ENCODE results near the gene SIRPA. TPM values are rescaled to one million over a fixed set of nuclear protein-coding genes. Genes with fewer than 3 reads are reported as not detected.

SIRPA gene
- polyA plus RNA-seq (2013, experiment 1 of 4), result 16.5 TPM
- polyA plus RNA-seq (2013, experiment 2 of 4), result 16.2 TPM
- polyA plus RNA-seq (2013, experiment 3 of 4), result 11.1 TPM
- polyA plus RNA-seq (2013, experiment 4 of 4), result 12.8 TPM

GRCh38 chr20:1894951-1895673, at the start of gene SIRPA:
TSS of gene SIRPA (plus strand) at chr20:1895407. CDS start at chr20:1895448, 41 bp downstream.
- H3K27me3 ChIP-seq (ENCODE audit: control insufficient read depth, insufficient read depth, low read length, poor library complexity, severe bottlenecking), result peaks cover 34% of the 10 kb centered on the region
- H3K4me1 ChIP-seq (ENCODE audit: control insufficient read depth, insufficient read depth, low read length), result peaks cover 22% of the 10 kb centered on the region
- H3K4me3 ChIP-seq (ENCODE audit: insufficient read depth, low read depth, low read length), result peak within 1 kb of the TSS; percentile 58
- 0% methylated on average over 70 to 74 of the region's 74 CpGs for WGBS, 2 experiments
- H3K36me3 ChIP-seq (ENCODE audit: control insufficient read depth, insufficient read depth, low read length), result no peaks in the 10 kb centered on the region
- H3K9me3 ChIP-seq (ENCODE audit: control insufficient read depth, low read length), result no peaks in the 10 kb centered on the region
- no peak within 1 kb of the TSS for H3K27ac ChIP-seq (ENCODE audit: insufficient read depth, low read depth, low read length, poor library complexity, severe bottlenecking)

DNA sequence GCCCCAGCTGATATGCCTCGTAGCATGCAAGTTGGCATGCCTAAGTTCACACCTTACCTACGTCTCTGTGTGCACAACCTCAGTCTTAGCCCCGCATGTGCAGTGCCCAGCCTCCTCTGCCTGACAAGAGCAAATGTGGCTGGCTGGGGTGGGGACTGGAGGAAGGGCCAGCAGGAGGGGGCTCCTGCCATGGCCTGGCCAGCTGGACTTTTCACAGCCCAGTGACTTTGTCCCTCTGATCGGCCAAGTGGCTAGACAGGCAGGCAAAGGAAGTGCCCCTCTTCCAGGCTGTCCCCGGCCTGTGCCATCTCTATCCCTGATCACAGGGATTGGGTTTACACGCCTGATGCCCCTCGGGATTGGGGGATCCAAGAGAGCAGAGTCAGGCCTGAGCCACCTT, 49.5 kb upstream of the SIRPA start:
- H3K27me3 ChIP-seq (ENCODE audit: control insufficient read depth, insufficient read depth, low read length, poor library complexity, severe bottlenecking), result no peaks in the 10 kb centered on the region
- H3K4me1 ChIP-seq (ENCODE audit: control insufficient read depth, insufficient read depth, low read length), result no peaks in the 10 kb centered on the region
- 89 to 94% methylated on average over 7 of the region's 7 CpGs for WGBS, 2 experiments
- no peak overlapping the region for H3K4me3 ChIP-seq (ENCODE audit: insufficient read depth, low read depth, low read length)
- H3K9me3 ChIP-seq (ENCODE audit: control insufficient read depth, low read length), result no peaks in the 10 kb centered on the region
- no peaks in the 10 kb centered on the region for H3K36me3 ChIP-seq (ENCODE audit: control insufficient read depth, insufficient read depth, low read length)
- H3K27ac ChIP-seq (ENCODE audit: insufficient read depth, low read depth, low read length, poor library complexity, severe bottlenecking), result no peak overlapping the region

DNA sequence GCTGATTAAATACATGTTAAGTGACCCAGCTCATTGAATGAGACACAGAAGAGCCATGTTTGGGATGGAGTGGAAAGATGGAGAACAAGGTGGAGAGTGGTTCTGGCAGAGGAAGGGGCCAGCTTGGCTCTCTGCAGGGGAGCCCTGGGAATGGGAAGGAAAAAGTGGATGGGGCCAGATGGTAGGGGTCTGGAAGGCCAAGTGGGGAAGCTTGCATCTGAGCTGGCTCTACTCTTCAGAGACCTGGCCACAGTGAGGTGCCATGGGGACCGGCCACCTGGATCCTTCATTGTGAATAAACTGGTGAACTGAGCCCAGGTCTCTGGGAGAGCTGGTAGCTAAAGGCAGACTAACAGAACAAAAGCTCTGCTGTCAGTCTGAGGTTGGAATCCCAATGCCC, 48.9 kb upstream of the SIRPA start:
- 78 to 95% methylated on average over 1 of the region's 1 CpG for WGBS, 2 experiments
- Histone ChIP-seq H3K9me3 (ENCODE audit: control insufficient read depth, low read length) (no peaks in the 10 kb centered on the region), H3K4me1 (ENCODE audit: control insufficient read depth, insufficient read depth, low read length) (no peaks in the 10 kb centered on the region), H3K27me3 (ENCODE audit: control insufficient read depth, insufficient read depth, low read length, poor library complexity, severe bottlenecking) (no peaks in the 10 kb centered on the region), H3K27ac (ENCODE audit: insufficient read depth, low read depth, low read length, poor library complexity, severe bottlenecking) (no peak overlapping the region), H3K4me3 (ENCODE audit: insufficient read depth, low read depth, low read length) (no peak overlapping the region), H3K36me3 (ENCODE audit: control insufficient read depth, insufficient read depth, low read length) (no peaks in the 10 kb centered on the region)

- H3K27ac ChIP-seq (ENCODE audit: insufficient read depth, low read depth, low read length, poor library complexity, severe bottlenecking), result no peak overlapping the region
- H3K4me1 ChIP-seq (ENCODE audit: control insufficient read depth, insufficient read depth, low read length), result no peaks in the 10 kb centered on the region
- WGBS, 2 experiments, result 0% methylated on average over 1 of the region's 1 CpG
These were observed 48.3 kb upstream of the SIRPA start for GRCh38 chr20:1846876-1847275.

GRCh38 chr20:1847780-1848179, 47.4 kb upstream of the SIRPA start:
- Histone ChIP-seq H3K27me3 (ENCODE audit: control insufficient read depth, insufficient read depth, low read length, poor library complexity, severe bottlenecking) (no peaks in the 10 kb centered on the region), H3K4me1 (ENCODE audit: control insufficient read depth, insufficient read depth, low read length) (no peaks in the 10 kb centered on the region), H3K4me3 (ENCODE audit: insufficient read depth, low read depth, low read length) (no peak overlapping the region), H3K9me3 (ENCODE audit: control insufficient read depth, low read length) (no peaks in the 10 kb centered on the region), H3K27ac (ENCODE audit: insufficient read depth, low read depth, low read length, poor library complexity, severe bottlenecking) (no peak overlapping the region), H3K36me3 (ENCODE audit: control insufficient read depth, insufficient read depth, low read length) (no peaks in the 10 kb centered on the region)
- WGBS, 2 experiments, result 90 to 96% methylated on average over 2 of the region's 2 CpGs

More at GRCh38 chr20:1846876-1847275, 48.3 kb upstream of the SIRPA start:
- Histone ChIP-seq H3K27me3 (ENCODE audit: control insufficient read depth, insufficient read depth, low read length, poor library complexity, severe bottlenecking) (no peaks in the 10 kb centered on the region), H3K9me3 (ENCODE audit: control insufficient read depth, low read length) (no peaks in the 10 kb centered on the region), H3K4me3 (ENCODE audit: insufficient read depth, low read depth, low read length) (no peak overlapping the region), H3K36me3 (ENCODE audit: control insufficient read depth, insufficient read depth, low read length) (no peaks in the 10 kb centered on the region)

DNA sequence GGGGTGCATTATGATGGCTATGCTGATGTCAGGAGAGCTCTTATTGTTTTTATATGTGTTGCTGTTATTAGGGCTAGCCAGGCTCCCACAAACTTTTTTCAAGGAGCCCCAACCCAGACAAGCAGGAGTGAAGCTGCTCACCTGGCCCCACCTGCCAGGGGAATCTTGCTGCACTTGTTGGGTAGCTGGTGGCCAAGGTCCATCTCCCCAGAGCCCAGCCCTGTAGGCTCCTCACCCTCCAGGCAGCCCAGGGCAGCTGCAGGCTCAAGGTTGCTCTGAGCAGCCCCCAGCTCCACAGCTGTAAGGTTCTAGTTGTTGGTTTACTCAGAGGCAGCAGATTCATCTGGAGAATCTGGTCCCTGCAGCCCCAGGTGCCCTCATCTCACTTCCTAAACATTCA, 46.8 kb upstream of the SIRPA start:
- Histone ChIP-seq H3K27me3 (ENCODE audit: control insufficient read depth, insufficient read depth, low read length, poor library complexity, severe bottlenecking) (no peaks in the 10 kb centered on the region), H3K27ac (ENCODE audit: insufficient read depth, low read depth, low read length, poor library complexity, severe bottlenecking) (no peak overlapping the region), H3K4me1 (ENCODE audit: control insufficient read depth, insufficient read depth, low read length) (no peaks in the 10 kb centered on the region), H3K4me3 (ENCODE audit: insufficient read depth, low read depth, low read length) (no peak overlapping the region), H3K9me3 (ENCODE audit: control insufficient read depth, low read length) (no peaks in the 10 kb centered on the region), H3K36me3 (ENCODE audit: control insufficient read depth, insufficient read depth, low read length) (no peaks in the 10 kb centered on the region)

GRCh38 chr20:1851396-1851795, 43.8 kb upstream of the SIRPA start:
- no peak overlapping the region for H3K4me3 ChIP-seq (ENCODE audit: insufficient read depth, low read depth, low read length)
- H3K9me3 ChIP-seq (ENCODE audit: control insufficient read depth, low read length), result no peaks in the 10 kb centered on the region
- H3K4me1 ChIP-seq (ENCODE audit: control insufficient read depth, insufficient read depth, low read length), result no peaks in the 10 kb centered on the region
- 97 to 98% methylated on average over 2 of the region's 2 CpGs for WGBS, 2 experiments
- H3K27ac ChIP-seq (ENCODE audit: insufficient read depth, low read depth, low read length, poor library complexity, severe bottlenecking), result no peak overlapping the region
- no peaks in the 10 kb centered on the region for H3K36me3 ChIP-seq (ENCODE audit: control insufficient read depth, insufficient read depth, low read length)
- H3K27me3 ChIP-seq (ENCODE audit: control insufficient read depth, insufficient read depth, low read length, poor library complexity, severe bottlenecking), result no peaks in the 10 kb centered on the region

- Histone ChIP-seq H3K36me3 (ENCODE audit: control insufficient read depth, insufficient read depth, low read length) (no peaks in the 10 kb centered on the region), H3K9me3 (ENCODE audit: control insufficient read depth, low read length) (no peaks in the 10 kb centered on the region), H3K4me3 (ENCODE audit: insufficient read depth, low read depth, low read length) (no peak overlapping the region), H3K27me3 (ENCODE audit: control insufficient read depth, insufficient read depth, low read length, poor library complexity, severe bottlenecking) (no peaks in the 10 kb centered on the region), H3K27ac (ENCODE audit: insufficient read depth, low read depth, low read length, poor library complexity, severe bottlenecking) (no peak overlapping the region), H3K4me1 (ENCODE audit: control insufficient read depth, insufficient read depth, low read length) (no peaks in the 10 kb centered on the region)
- 81% methylated on average over 7 of the region's 7 CpGs for WGBS, 2 experiments
These were observed 41.7 kb upstream of the SIRPA start for GRCh38 chr20:1853473-1853872.

DNA sequence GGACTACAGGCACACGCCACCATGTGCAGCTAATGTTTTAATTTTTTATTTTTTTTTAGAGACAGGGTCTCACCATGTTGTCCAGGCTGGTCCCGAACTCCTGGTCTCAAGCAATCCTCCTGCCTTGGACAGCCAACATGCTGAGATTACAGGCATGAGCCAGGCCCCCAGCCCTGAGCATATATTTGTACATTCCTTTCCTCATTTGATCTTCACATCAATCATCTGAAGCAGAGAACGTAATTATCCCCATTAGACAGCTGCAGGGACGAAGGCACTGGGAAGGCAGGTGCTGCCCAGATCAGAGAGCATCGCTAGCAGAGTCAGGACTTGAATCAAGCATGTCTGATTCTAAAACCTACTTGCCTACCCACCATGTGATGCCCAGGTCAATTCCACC, 41.0 kb upstream of the SIRPA start:
- Histone ChIP-seq H3K9me3 (ENCODE audit: control insufficient read depth, low read length) (no peaks in the 10 kb centered on the region), H3K4me1 (ENCODE audit: control insufficient read depth, insufficient read depth, low read length) (no peaks in the 10 kb centered on the region), H3K27ac (ENCODE audit: insufficient read depth, low read depth, low read length, poor library complexity, severe bottlenecking) (no peak overlapping the region), H3K36me3 (ENCODE audit: control insufficient read depth, insufficient read depth, low read length) (no peaks in the 10 kb centered on the region), H3K4me3 (ENCODE audit: insufficient read depth, low read depth, low read length) (no peak overlapping the region), H3K27me3 (ENCODE audit: control insufficient read depth, insufficient read depth, low read length, poor library complexity, severe bottlenecking) (no peaks in the 10 kb centered on the region)
- WGBS, 2 experiments, result 73 to 75% methylated on average over 5 of the region's 5 CpGs

GRCh38 chr20:1855109-1855508, 40.1 kb upstream of the SIRPA start:
- no peaks in the 10 kb centered on the region for H3K9me3 ChIP-seq (ENCODE audit: control insufficient read depth, low read length)
- no peak overlapping the region for H3K27ac ChIP-seq (ENCODE audit: insufficient read depth, low read depth, low read length, poor library complexity, severe bottlenecking)
- H3K36me3 ChIP-seq (ENCODE audit: control insufficient read depth, insufficient read depth, low read length), result no peaks in the 10 kb centered on the region
- no peaks in the 10 kb centered on the region for H3K4me1 ChIP-seq (ENCODE audit: control insufficient read depth, insufficient read depth, low read length)
- WGBS, 2 experiments, result 67 to 70% methylated on average over 6 of the region's 6 CpGs
- no peaks in the 10 kb centered on the region for H3K27me3 ChIP-seq (ENCODE audit: control insufficient read depth, insufficient read depth, low read length, poor library complexity, severe bottlenecking)
- H3K4me3 ChIP-seq (ENCODE audit: insufficient read depth, low read depth, low read length), result no peak overlapping the region

All from ectodermal cell (in vitro differentiated cells).